Endodermal cell (in vitro differentiated cells): ENCODE results near the gene NBPF4. TPM values are rescaled to one million over a fixed set of nuclear protein-coding genes. Genes with fewer than 3 reads are reported as not detected.
"Not testable (repeated sequence)": the region's sequence is repeated elsewhere in the genome, so short reads cannot be mapped to it uniquely, and the experiment has no call there.

ENCODE experiments used
- DNase-seq: peaks from one replicate; pipeline ENCODE4 v3.0.0-alpha.2; 2017
- H3K27ac ChIP-seq: 2 replicates; pipeline ENCODE4 v1.5.1; 2013; ENCODE audit warnings: mild to moderate bottlenecking, low read depth, low read length, moderate library complexity
- H3K27me3 ChIP-seq: 2 replicates; pipeline ENCODE4 v1.6.1; 2013; ENCODE audit warnings: mild to moderate bottlenecking, low read length, moderate library complexity; ENCODE audit not compliant: insufficient read depth, control insufficient read depth, poor library complexity, severe bottlenecking
- H3K36me3 ChIP-seq: 2 replicates; pipeline ENCODE4 v1.7.0; 2013; ENCODE audit warnings: mild to moderate bottlenecking, low read length, moderate library complexity; ENCODE audit not compliant: control insufficient read depth, insufficient read depth
- H3K4me1 ChIP-seq: one replicate; pipeline ENCODE4 v1.7.0; 2013; ENCODE audit warnings: low read length; ENCODE audit not compliant: control insufficient read depth, insufficient read depth
- H3K4me3 ChIP-seq: 2 replicates; pipeline ENCODE4 v1.5.1; 2013; ENCODE audit warnings: mild to moderate bottlenecking, low read length, moderate library complexity
- H3K9ac ChIP-seq: 2 replicates; pipeline ENCODE4 v1.6.1; 2013; ENCODE audit warnings: mild to moderate bottlenecking, low read length, moderate library complexity; ENCODE audit not compliant: poor library complexity, severe bottlenecking; ENCODE audit errors: extremely low read depth
- H3K9me3 ChIP-seq: 2 replicates; pipeline ENCODE4 v1.6.1; 2013; ENCODE audit warnings: mild to moderate bottlenecking, low read length, moderate library complexity; ENCODE audit not compliant: control insufficient read depth
- H3K27ac Mint-ChIP-seq: 2 replicates; pipeline ENCODE4 v1.8.0; 2020; ENCODE audit warnings: mixed read lengths
- H3K27me3 Mint-ChIP-seq: 2 replicates; pipeline ENCODE4 v1.8.0; 2021; ENCODE audit warnings: mild to moderate bottlenecking, mixed read lengths; ENCODE audit not compliant: insufficient read depth
- H3K36me3 Mint-ChIP-seq: 2 replicates; pipeline ENCODE4 v1.8.0; 2020; ENCODE audit warnings: low read depth, mixed read lengths
- H3K4me1 Mint-ChIP-seq: 2 replicates; pipeline ENCODE4 v1.8.0; 2020; ENCODE audit warnings: mixed read lengths
- H3K4me3 Mint-ChIP-seq: 2 replicates; pipeline ENCODE4 v1.8.0; 2020; ENCODE audit warnings: mild to moderate bottlenecking, moderate library complexity, mixed read lengths
- H3K9me3 Mint-ChIP-seq: 2 replicates; pipeline ENCODE4 v1.8.0; 2020; ENCODE audit warnings: mild to moderate bottlenecking, mixed read lengths
- WGBS, 2 experiments: methylation state at CpG; one replicate each; pipeline versions ENCODE4 v1.1.5 to v1.1.7; 2013; ENCODE audit warnings: missing lambda C conversion rate in 2 of 2, mixed read lengths in 1 of 2; ENCODE audit not compliant: insufficient coverage in 1 of 2, insufficient read length in 1 of 2; 5-methylcytosine and 5-hydroxymethylcytosine counted together
- total RNA-seq, 2 donors: library from RNA; stranded (reverse); fragmentation: NEBNext Ultra II Directional in 1 of 2; extraction: Animal tissue kit (Norgen Biotek cat#: 25700) in 1 of 2; gene quantifications; 2 replicates in 1 of 2; 3 replicates in 1 of 2; pipeline ENCODE4 v1.2.1, GENCODE V29; 2021

Gene NBPF4
- total RNA-seq, 2 donors from 2014 or later = not detected

- not testable (repeated sequence) for H3K27me3 ChIP-seq
Measured at GRCh38 chr1:108226855-108227254, 17.0 kb downstream of the NBPF4 start.

DNA sequence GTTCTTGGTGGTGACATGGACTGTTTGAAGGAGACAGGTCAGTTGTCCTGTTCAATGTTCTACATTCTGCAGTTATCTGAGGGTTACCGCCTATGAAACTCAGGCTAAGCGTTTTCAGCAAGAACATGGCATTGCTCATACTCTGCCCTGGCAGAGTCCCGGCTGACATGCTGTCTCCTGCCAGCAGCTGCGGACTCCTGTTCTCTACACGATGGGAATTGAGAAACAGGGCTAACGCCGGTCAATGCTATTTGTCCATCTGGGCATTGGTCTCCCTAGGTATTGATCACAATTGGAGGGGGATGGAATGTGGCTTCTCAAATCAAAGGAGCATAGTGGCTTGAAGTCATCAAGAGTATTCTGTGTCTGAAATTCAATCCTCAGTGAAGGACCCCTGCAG lies 20.6 kb downstream of the NBPF4 start:
- H3K27me3 ChIP-seq, H3K9me3 ChIP-seq, H3K4me1 ChIP-seq, H3K27ac Mint-ChIP-seq, H3K4me3 ChIP-seq, DNase-seq, H3K4me3 Mint-ChIP-seq, H3K36me3 ChIP-seq, H3K27me3 Mint-ChIP-seq, H3K9me3 Mint-ChIP-seq, H3K27ac ChIP-seq, H3K4me1 Mint-ChIP-seq, H3K36me3 Mint-ChIP-seq, H3K9ac ChIP-seq: not testable (repeated sequence)
- 98% methylated on average over 7 of the region's 7 CpGs; no CpG with 5 or more reads in 1 of the 2 experiments for WGBS, 2 experiments

More at GRCh38 chr1:108226855-108227254, 17.0 kb downstream of the NBPF4 start:
- H3K36me3 Mint-ChIP-seq, DNase-seq, H3K36me3 ChIP-seq, H3K27me3 Mint-ChIP-seq, H3K9me3 Mint-ChIP-seq, H3K9me3 ChIP-seq, H3K27ac ChIP-seq, H3K4me1 ChIP-seq, H3K27ac Mint-ChIP-seq, H3K9ac ChIP-seq, H3K4me3 ChIP-seq, H3K4me1 Mint-ChIP-seq, H3K4me3 Mint-ChIP-seq: not testable (repeated sequence)
- 89% methylated on average over 2 of the region's 4 CpGs; no CpG with 5 or more reads in 1 of the 2 experiments for WGBS, 2 experiments

- H3K9ac ChIP-seq, DNase-seq, H3K4me1 ChIP-seq, H3K27me3 ChIP-seq, H3K9me3 Mint-ChIP-seq, H3K27ac ChIP-seq, H3K36me3 ChIP-seq, H3K9me3 ChIP-seq, H3K4me3 Mint-ChIP-seq, H3K36me3 Mint-ChIP-seq, H3K27me3 Mint-ChIP-seq, H3K4me1 Mint-ChIP-seq, H3K27ac Mint-ChIP-seq, H3K4me3 ChIP-seq: not testable (repeated sequence)
- 92 to 93% methylated on average over 6 to 14 of the region's 14 CpGs for WGBS, 2 experiments
Measured at GRCh38 chr1:108217515-108218174, 26.2 kb downstream of the NBPF4 start.

DNA sequence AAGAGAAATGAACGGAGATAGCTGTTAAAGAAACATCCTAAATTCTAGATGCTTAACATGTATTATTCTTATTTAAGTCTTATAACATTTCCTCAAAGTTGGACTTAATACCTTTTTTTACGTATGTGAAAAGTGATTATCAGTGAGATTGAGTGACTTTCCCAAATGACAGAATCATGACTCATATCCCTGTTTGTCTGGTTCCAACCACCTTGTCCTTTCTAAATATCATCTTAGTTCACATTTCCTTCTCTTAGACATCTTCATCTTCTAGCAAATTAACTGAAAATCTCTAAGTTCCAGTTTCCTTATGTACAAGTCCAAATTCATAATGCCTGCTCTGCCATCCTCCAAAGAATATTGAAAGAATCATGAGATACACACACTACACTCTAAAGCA lies 26.9 kb downstream of the NBPF4 start:
- H3K4me1 ChIP-seq, H3K9me3 ChIP-seq, H3K36me3 ChIP-seq, H3K4me3 ChIP-seq, H3K27me3 ChIP-seq, H3K27me3 Mint-ChIP-seq, DNase-seq, H3K27ac Mint-ChIP-seq, H3K9me3 Mint-ChIP-seq, H3K4me1 Mint-ChIP-seq, H3K27ac ChIP-seq, H3K9ac ChIP-seq, H3K36me3 Mint-ChIP-seq, H3K4me3 Mint-ChIP-seq: not testable (repeated sequence)
- 100% methylated on average over 1 of the region's 2 CpGs; no CpG with 5 or more reads in 1 of the 2 experiments for WGBS, 2 experiments

GRCh38 chr1:108216028-108216890 lies 27.6 kb downstream of the NBPF4 start:
- H3K4me1 ChIP-seq, H3K36me3 ChIP-seq, H3K4me3 Mint-ChIP-seq, DNase-seq, H3K27ac Mint-ChIP-seq, H3K9me3 ChIP-seq, H3K4me1 Mint-ChIP-seq, H3K9ac ChIP-seq, H3K4me3 ChIP-seq, H3K36me3 Mint-ChIP-seq, H3K9me3 Mint-ChIP-seq, H3K27me3 Mint-ChIP-seq, H3K27me3 ChIP-seq, H3K27ac ChIP-seq: not testable (repeated sequence)
- WGBS, 2 experiments = 97% methylated on average over 3 of the region's 6 CpGs; no CpG with 5 or more reads in 1 of the 2 experiments
